Measurements from ENCODE around the gene RHOV. TPM values are rescaled to one million over a fixed set of nuclear protein-coding genes. Genes with fewer than 3 reads are reported as not detected.

The RHOV gene
- total RNA-seq, 1 donor from 2014 or later: not detected

GRCh38 chr15:40918146-40918798 is 44.2 kb upstream of the RHOV start:
- DNase-seq: no peak
- peak; percentile 78 for ATAC-seq
- no peak for TF ChIP-seq CTCF (IDR thresholded peaks at IDR 0.05)
- Histone ChIP-seq H3K4me3 (no peak overlapping the region), H3K9me3 (no peaks in the 10 kb centered on the region), H3K36me3 (no peaks in the 10 kb centered on the region), H3K27me3 (no peaks in the 10 kb centered on the region), H3K27ac (peak overlapping the region; percentile 49), H3K4me1 (peaks cover 15% of the 10 kb centered on the region)
- intact Hi-C loops (cut with DNase I): no loop called here

DNA sequence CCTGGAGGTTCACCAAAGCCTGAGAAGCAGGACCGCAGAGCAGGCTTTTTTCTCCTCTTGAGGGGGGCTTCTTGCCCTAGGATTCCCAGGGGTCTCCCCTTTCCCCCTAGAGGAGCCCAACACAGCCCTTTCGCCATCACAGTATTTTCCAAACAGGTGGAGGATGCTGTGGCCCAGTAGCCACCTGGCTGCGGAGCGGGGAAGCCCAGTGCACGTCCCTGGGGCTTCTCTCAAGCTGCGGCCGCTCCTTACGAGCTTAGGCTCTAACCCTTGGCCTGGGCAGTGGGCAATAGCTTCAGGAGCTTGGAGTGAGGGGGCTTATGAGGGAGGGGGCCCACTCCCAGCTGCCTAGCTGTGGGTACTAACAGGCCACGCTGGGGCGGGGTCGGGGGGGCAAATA is 43.6 kb upstream of the RHOV start:
- H3K9me3 ChIP-seq: no peaks in the 10 kb centered on the region
- no peak for ATAC-seq
- no peak for TF ChIP-seq CTCF (IDR thresholded peaks at IDR 0.05)
- H3K27ac ChIP-seq: peak overlapping the region; percentile 14
- intact Hi-C loops (cut with DNase I): no loop called here
- H3K36me3 ChIP-seq: no peaks in the 10 kb centered on the region
- peaks cover 15% of the 10 kb centered on the region for H3K4me1 ChIP-seq
- DNase-seq: no peak
- no peaks in the 10 kb centered on the region for H3K27me3 ChIP-seq
- no peak overlapping the region for H3K4me3 ChIP-seq

- no peaks in the 10 kb centered on the region for H3K9me3 ChIP-seq
- no peaks in the 10 kb centered on the region for H3K27me3 ChIP-seq
- ATAC-seq: no peak
- peak overlapping the region; percentile 20 for H3K27ac ChIP-seq
- intact Hi-C loops (cut with DNase I): no loop called here
- TF ChIP-seq CTCF (IDR thresholded peaks at IDR 0.05): no peak
- DNase-seq: no peak
- no peaks in the 10 kb centered on the region for H3K36me3 ChIP-seq
- H3K4me3 ChIP-seq: no peak overlapping the region
- peaks cover 15% of the 10 kb centered on the region for H3K4me1 ChIP-seq
These were observed 41.6 kb upstream of the RHOV start for GRCh38 chr15:40915679-40916078.

- Histone ChIP-seq H3K27ac (peak overlapping the region; percentile 20), H3K4me1 (peaks cover 18% of the 10 kb centered on the region), H3K36me3 (no peaks in the 10 kb centered on the region), H3K4me3 (no peak overlapping the region), H3K27me3 (no peaks in the 10 kb centered on the region), H3K9me3 (no peaks in the 10 kb centered on the region)
- ATAC-seq (no peak), DNase-seq (no peak)
- intact Hi-C loops (cut with DNase I): no loop called here
- no peak for TF ChIP-seq CTCF (IDR thresholded peaks at IDR 0.05)
These were observed 41.2 kb upstream of the RHOV start for GRCh38 chr15:40915116-40915661.

DNA sequence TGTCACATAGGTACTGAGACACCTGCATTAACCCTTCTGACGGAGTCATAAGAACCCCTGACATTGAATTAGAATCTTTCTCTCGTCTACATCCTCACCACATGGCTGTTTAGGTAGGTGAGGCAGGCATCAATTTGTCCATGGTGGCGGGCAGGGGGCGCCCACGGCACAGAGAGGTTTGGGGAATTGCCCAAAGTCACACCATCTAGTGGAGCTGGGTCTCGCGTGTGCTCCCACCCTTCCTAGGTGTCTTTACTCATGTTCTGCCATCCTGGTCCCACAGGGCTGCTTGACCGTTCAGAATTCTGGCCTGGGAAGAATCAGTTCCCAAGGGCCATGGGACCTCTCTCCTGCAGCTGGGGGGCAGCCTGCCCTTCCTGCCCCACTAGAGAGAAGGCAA is 40.5 kb upstream of the RHOV start:
- Histone ChIP-seq H3K27me3 (no peaks in the 10 kb centered on the region), H3K9me3 (no peaks in the 10 kb centered on the region), H3K4me3 (no peak overlapping the region), H3K27ac (no peak overlapping the region), H3K36me3 (no peaks in the 10 kb centered on the region), H3K4me1 (peaks cover 25% of the 10 kb centered on the region)
- ATAC-seq (no peak), DNase-seq (no peak)
- intact Hi-C loops (cut with DNase I): no loop called here
- TF ChIP-seq CTCF (IDR thresholded peaks at IDR 0.05): no peak

Data from upper lobe of right lung (tissue), 1 donor.